Superior temporal gyrus (tissue), 1 donor: ENCODE measurements around the gene ZSCAN18.

ENCODE experiments used
- DNase-seq: peaks from one replicate; pipeline ENCODE4 v3.0.0-alpha.2; 2016; ENCODE audit errors: extremely low spot score

The ZSCAN18 gene

GRCh38 chr19:58044886-58045285 lies 53.1 kb downstream of the ZSCAN18 start:
- DNase-seq = no peak

GRCh38 chr19:58044391-58044790 lies 53.6 kb downstream of the ZSCAN18 start:
- DNase-seq = no peak

GRCh38 chr19:58042495-58043340 lies 55.3 kb downstream of the ZSCAN18 start:
- DNase-seq = no peak

GRCh38 chr19:58040751-58041525 lies 57.1 kb downstream of the ZSCAN18 start:
- DNase-seq = no peak

GRCh38 chr19:58038688-58039204 lies 59.3 kb downstream of the ZSCAN18 start:
- no peak for DNase-seq

- peak; percentile 13 for DNase-seq
Measured at GRCh38 chr19:58037927-58038687, 59.9 kb downstream of the ZSCAN18 start.

GRCh38 chr19:58035863-58036262 lies 62.2 kb downstream of the ZSCAN18 start:
- DNase-seq = no peak

- DNase-seq = no peak
Measured at GRCh38 chr19:58034477-58034793, 63.6 kb downstream of the ZSCAN18 start.
